HepG2 (cell line): ENCODE measurements around the gene TKTL1. TPM values are rescaled to one million over a fixed set of nuclear protein-coding genes. Genes with fewer than 3 reads are reported as not detected.

Experiments
- ATAC-seq: fragments of 200-7000 bp; cut with Tn5 transposase; 3 replicates; pipeline ENCODE4 v1.9.1; 2020; ENCODE audit warnings: mild to moderate bottlenecking, moderate library complexity
- BruUV-seq: library from RNA; stranded (reverse); fragments of 400-500 nt; replicated peaks from 2 replicates; lab custom pipeline; 2021; lab: Mats Ljungman, UMichigan
- CTCF ChIA-PET: fragments of 300-600 bp; formaldehyde crosslinking; extraction: SDS; loops from one replicate; lab custom pipeline; 2021; ENCODE audit warnings: low total read pairs, inconsistent platforms, low intra/inter-chr PET ratio; lab: Yijun Ruan, JAX
- POLR2A ChIA-PET: fragments of 350-600 bp; sonication (Branson Sonifier 250); formaldehyde crosslinking; loops from one replicate; lab custom pipeline; 2020; ENCODE audit warnings: antibody characterized with exemption, inconsistent platforms; lab: Yijun Ruan, JAX
- DNase-seq: peaks from one replicate; pipeline ENCODE4 v3.0.0-alpha.2; 2015; ENCODE audit warnings: low spot score
- FAIRE-seq: peaks from 3 replicates; lab custom pipeline; 2011; peaks lifted over from hg19 to GRCh38; lab: Jason Lieb, UNC
- H2AFZ ChIP-seq: one replicate; pipeline ENCODE4 v1.6.1; 2011; ENCODE audit warnings: low read length, inconsistent platforms
- H3K27ac ChIP-seq: fragments of 300-600 bp; 3 replicates; pipeline ENCODE4 v1.8.0; 2011; ENCODE audit warnings: mixed run types, mild to moderate bottlenecking, mixed read lengths, low read length, inconsistent platforms; ENCODE audit not compliant: insufficient read depth; ENCODE audit errors: extremely low read length
- H3K27me3 ChIP-seq, 2 experiments: fragments of 200-600 bp in 1 of 2; 2 replicates in 1 of 2; 3 replicates in 1 of 2; pipeline versions ENCODE4 v1.6.0 to v1.8.0; 2011; ENCODE audit warnings: low read length in 2 of 2, mild to moderate bottlenecking in 2 of 2, moderate library complexity in 2 of 2, inconsistent platforms in 1 of 2; ENCODE audit not compliant: insufficient read depth in 2 of 2, control insufficient read depth in 1 of 2
- H3K36me3 ChIP-seq, 2 experiments: fragments of 200-600 bp in 1 of 2; replicated peaks in 1 of 2; 2 replicates in 1 of 2; 3 replicates in 1 of 2; pipeline versions ENCODE4 v1.5.1 to v1.8.0; 2011; ENCODE audit warnings: low read length in 2 of 2, inconsistent platforms in 1 of 2; ENCODE audit not compliant: insufficient read depth in 2 of 2, control insufficient read depth in 1 of 2
- H3K4me1 ChIP-seq: 2 replicates; pipeline ENCODE4 v1.5.1; 2012; ENCODE audit warnings: low read length, inconsistent platforms; ENCODE audit not compliant: insufficient read depth
- H3K4me2 ChIP-seq: 2 replicates; pipeline ENCODE4 v1.6.0; 2011; ENCODE audit warnings: low read depth, low read length, inconsistent platforms
- H3K4me3 ChIP-seq, 3 experiments: fragments of 200-600 bp in 1 of 3; sonication (generic), shearing (Covaris generic) in 1 of 3; replicated peaks in 1 of 3; 2 replicates each; pipeline ENCODE4 v1.5.1; 2011 to 2016; ENCODE audit warnings: low read length in 3 of 3, inconsistent platforms in 2 of 3, low read depth in 2 of 3, mild to moderate bottlenecking in 2 of 3, control low read depth in 1 of 3, mixed read lengths in 1 of 3; ENCODE audit not compliant: insufficient read depth in 1 of 3
- H3K79me2 ChIP-seq: one replicate; pipeline ENCODE4 v1.6.1; 2011; ENCODE audit warnings: low read length, inconsistent platforms; ENCODE audit not compliant: insufficient read depth
- H3K9ac ChIP-seq: 2 replicates; pipeline ENCODE4 v1.6.0; 2011; ENCODE audit warnings: mild to moderate bottlenecking, low read depth, low read length, inconsistent platforms; ENCODE audit not compliant: insufficient read depth
- H3K9me3 ChIP-seq: 2 replicates; pipeline ENCODE4 v1.5.1; 2012; ENCODE audit warnings: mild to moderate bottlenecking, low read length
- H4K20me1 ChIP-seq: 2 replicates; pipeline ENCODE4 v1.6.0; 2011; ENCODE audit warnings: inconsistent platforms, mild to moderate bottlenecking, low read length, moderate library complexity; ENCODE audit not compliant: insufficient read depth
- AGO2 ChIP-seq: fragments of 200-400 bp; formaldehyde crosslinking; optimal IDR thresholded peaks from 2 replicates; pipeline ENCODE3; 2017; ENCODE audit warnings: mild to moderate bottlenecking, low read depth, low read length, moderate library complexity
- CBX2 ChIP-seq, 2 experiments: fragments of 200-600 bp in 1 of 2; sonication (generic); formaldehyde crosslinking in 1 of 2; IDR thresholded peaks; 2 replicates each; pipeline versions ENCODE4 v1.7.0 to v1.8.1; 2018 to 2022; ENCODE audit warnings: low read depth in 2 of 2, low read length in 1 of 2, mild to moderate bottlenecking in 1 of 2, missing genetic modification reagents in 1 of 2
- GPN1 ChIP-seq: sonication (generic); formaldehyde crosslinking; IDR thresholded peaks from 2 replicates; pipeline ENCODE4 v1.5.1; 2020; ENCODE audit warnings: missing genetic modification reagents, borderline replicate concordance
- MYNN ChIP-seq: sonication (generic); formaldehyde crosslinking; IDR thresholded peaks from 2 replicates; pipeline ENCODE4 v1.4.0; 2020; ENCODE audit warnings: mild to moderate bottlenecking, low read depth, missing genetic modification reagents
- RBFOX2 ChIP-seq: fragments of 200-400 bp; formaldehyde crosslinking; IDR thresholded peaks from 2 replicates; pipeline ENCODE4 v1.6.1; 2017; ENCODE audit warnings: low read depth, mild to moderate bottlenecking, low read length
- ZFY ChIP-seq: sonication (generic); formaldehyde crosslinking; IDR thresholded peaks from 2 replicates; pipeline ENCODE4 v1.4.0; 2020; ENCODE audit warnings: missing genetic modification reagents
- ZNF263 ChIP-seq: sonication (generic); formaldehyde crosslinking; IDR thresholded peaks from 2 replicates; pipeline ENCODE4 v1.4.0; 2020; ENCODE audit warnings: missing genetic modification reagents
- ZNF382 ChIP-seq: sonication (generic); formaldehyde crosslinking; IDR thresholded peaks from 2 replicates; pipeline ENCODE4 v1.5.0; 2020; ENCODE audit warnings: missing genetic modification reagents, mild to moderate bottlenecking, borderline replicate concordance
- ZNF773 ChIP-seq: sonication (generic); formaldehyde crosslinking; IDR thresholded peaks from 2 replicates; pipeline ENCODE4 v1.4.0; 2020; ENCODE audit warnings: missing genetic modification reagents, borderline replicate concordance
- ZNF790 ChIP-seq: sonication (generic); formaldehyde crosslinking; IDR thresholded peaks from 2 replicates; pipeline ENCODE4 v1.8.0; 2022; ENCODE audit warnings: missing genetic modification reagents, mild to moderate bottlenecking, borderline replicate concordance
- WGBS: methylation state at CpG from one replicate; pipeline ENCODE4 v1.1.6; 2017; ENCODE audit warnings: low lambda C conversion rate; 5-methylcytosine and 5-hydroxymethylcytosine counted together
- in situ Hi-C: cut with HindIII; loops from 2 replicates; pipeline ENCODE4 v1.10.0; 2017; ENCODE audit warnings: low pct_unique_long_range_greater_than_20kb; ENCODE audit not compliant: extremely low pct_ligation_motif_present
- intact Hi-C: fragments of 100-400 bp; cut with micrococcal nuclease; formaldehyde crosslinking; loops from one replicate; pipeline ENCODE4 v1.10.0; 2022; ENCODE audit not compliant: unreplicated experiment
- polyA plus RNA-seq, 8 experiments: library from polyadenylated mRNA; depleted of rRNA in 3 of 8; stranded (reverse) in 7 of 8; unstranded in 1 of 8; fragments of >200 nt; fragmentation: Illumina TruSeq in 4 of 8; extraction: Trizol in 4 of 8; gene quantifications; 2 replicates each; pipeline versions ENCODE4 v1.2.1 to v1.2.3, GENCODE V29; 2011 to 2016; ENCODE audit warnings: low read depth in 4 of 8, missing spikeins in 1 of 8, mixed read lengths in 1 of 8; ENCODE audit not compliant: insufficient read depth in 1 of 8
- total RNA-seq, 5 experiments: library from RNA; depleted of rRNA; stranded (reverse); fragments of >200 nt; fragmentation: Illumina TruSeq; extraction: Trizol; gene quantifications; 2 replicates each; pipeline ENCODE4 v1.2.3, GENCODE V29; 2016; ENCODE audit warnings: low read depth in 1 of 5

Gene TKTL1
- total and polyA plus RNA-seq, 2 of the 13 experiments (the other 11 are each of a cell fraction or from before 2014, with no cell fraction given): not detected

DNA sequence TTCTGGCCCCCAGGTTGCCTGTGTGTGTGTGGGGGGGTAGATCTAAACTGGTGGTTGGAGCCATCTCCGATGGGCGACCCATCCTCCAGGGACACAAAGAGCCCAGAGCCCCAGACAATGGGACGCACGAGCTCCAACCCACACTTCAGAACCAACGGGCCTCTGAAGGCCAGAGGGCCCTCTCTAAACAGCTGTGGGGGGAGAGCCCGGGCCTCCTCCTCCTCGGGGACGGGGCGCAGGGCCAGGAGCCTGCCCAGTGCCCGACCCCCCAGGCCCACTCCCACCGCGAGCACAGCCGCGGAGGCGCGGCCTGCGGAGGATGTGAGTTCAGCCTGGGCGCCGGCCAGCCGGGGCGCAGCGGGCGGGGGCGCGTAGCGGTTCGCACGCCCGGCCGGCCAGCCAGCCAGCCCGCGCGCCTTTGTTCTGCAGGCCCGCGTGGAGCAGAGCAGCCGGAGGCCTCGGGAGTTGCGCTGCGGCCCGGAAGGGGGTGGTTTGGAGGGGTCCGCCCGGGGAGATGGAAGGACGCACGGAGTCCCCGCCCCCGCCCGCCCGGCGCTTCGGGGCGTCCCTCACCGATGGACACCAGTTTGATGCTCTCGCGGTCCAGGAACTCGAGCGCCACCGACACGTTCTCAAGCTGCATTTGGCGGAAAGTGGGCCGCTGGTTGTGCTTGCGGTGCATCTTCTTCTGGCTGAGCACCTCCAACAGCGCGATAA, 74.9 kb downstream of the TKTL1 start:
- H3K4me3 ChIP-seq: peak overlapping the region; percentile 65 to 92 (median 80)
- POLR2A ChIA-PET: interaction anchor here (0.7 to 3.0 kb wide), 10 partner anchors 9 to 171 kb away, joined by 3 to 17 read pairs (median 5); partner anchors contain the start of genes EMD, RPL10 and SLC10A3
- no peak; the same call in 2 of the 3 replicates for ATAC-seq
- H3K9me3 ChIP-seq: no peaks in the 10 kb centered on the region
- H3K4me1 ChIP-seq: peaks cover 37% of the 10 kb centered on the region
- peaks cover 7% of the 10 kb centered on the region; the same call in 1 of the 2 replicates for H4K20me1 ChIP-seq
- intact Hi-C loops (no loop called here), in situ Hi-C loops (no loop called here)
- FAIRE-seq: no peak
- H2AFZ ChIP-seq: no peak overlapping the region
- BruUV-seq: no TSS peak
- H3K27me3 ChIP-seq: no peaks in the 10 kb centered on the region
- TF ChIP-seq ZFY (CRISPR knock-in tag) (peak; percentile 29; the same call in 1 of the 2 replicates), CBX2 (IDR thresholded peaks at IDR 0.05; ENCODE audit: low read depth, low read length) (no peak), CBX2 (CRISPR knock-in tag; IDR thresholded peaks at IDR 0.05; ENCODE audit: low read depth) (no peak), MYNN (no peak), RBFOX2 (peak; percentile 0; the same call in 1 of the 2 replicates), ZNF382 (CRISPR knock-in tag) (no peak), ZNF773 (CRISPR knock-in tag) (no peak), AGO2 (peak; percentile 68), GPN1 (CRISPR knock-in tag) (no peak), ZNF263 (0 out of 2 replicates have a peak, but pooled peaks have one; percentile 4), ZNF790 (0 out of 2 replicates have a peak, but pooled peaks have one; percentile 38)
- WGBS: no CpG with 5 or more reads among the region's 63 CpGs
- peaks cover 22% of the 10 kb centered on the region for H3K79me2 ChIP-seq
- peak overlapping the region; percentile 87 for H3K9ac ChIP-seq
- peak overlapping the region; percentile 92 for H3K4me2 ChIP-seq
- H3K36me3 ChIP-seq: peaks cover 7 to 15% of the 10 kb centered on the region in 2 experiments; a peak in 4 of 5 replicates
- no peak for DNase-seq
- CTCF ChIA-PET: interaction anchor here (0.9 kb wide), 1 partner anchor 164 kb away, joined by 4 read pairs; no protein-coding TSS in a partner anchor
- peak overlapping the region; percentile 77 for H3K27ac ChIP-seq
